HCT116 (cell line): Measurements from ENCODE around the gene ANKDD1A. TPM values are rescaled to one million over a fixed set of nuclear protein-coding genes. Genes with fewer than 3 reads are reported as not detected.

ENCODE experiments used
- ATAC-seq: fragments of 200-7000 bp; cut with Tn5 transposase; 2 replicates; pipeline ENCODE4 v1.9.1; 2020; ENCODE audit warnings: mild to moderate bottlenecking, moderate library complexity
- BruUV-seq: library from RNA; stranded (reverse); fragments of 400-500 nt; replicated peaks from 2 replicates; lab custom pipeline; 2021; lab: Mats Ljungman, UMichigan
- CTCF ChIA-PET: fragments of 300-600 bp; sonication (Branson Sonifier 250); formaldehyde crosslinking; loops from one replicate; lab custom pipeline; 2021; ENCODE audit warnings: antibody characterized with exemption; lab: Charles Lee
- POLR2A ChIA-PET: fragments of 300-600, 350-600 bp; sonication (Branson Sonifier 250); formaldehyde crosslinking; loops from one replicate; lab custom pipeline; 2021; ENCODE audit warnings: antibody characterized with exemption; lab: Charles Lee
- RAD21 ChIA-PET, 2 experiments: fragments of 300-600 bp; sonication (Branson Sonifier 250); formaldehyde crosslinking; loops; one replicate each; lab custom pipeline; 2023; ENCODE audit warnings: low total read pairs in 2 of 2; ENCODE audit not compliant: uncharacterized antibody in 2 of 2, unreplicated experiment in 2 of 2, low non-redundant PET in 1 of 2; lab: Charles Lee
- DNase-seq: peaks from one replicate; pipeline ENCODE4 v3.0.0-alpha.2; 2010; ENCODE audit warnings: low read depth, low spot score
- H2AFZ ChIP-seq: fragments of 200-600 bp; shearing (Covaris generic), sonication (generic); 2 replicates; pipeline ENCODE4 v1.6.1; 2017; ENCODE audit warnings: low read depth, mixed run types, mixed read lengths, antibody characterized with exemption, low read length; ENCODE audit not compliant: poor library complexity, severe bottlenecking
- H3K27ac ChIP-seq: 2 replicates; pipeline ENCODE4 v1.5.1; 2012; ENCODE audit warnings: low read depth, low read length
- H3K27me3 ChIP-seq: fragments of 200-600 bp; sonication (generic); 2 replicates; pipeline ENCODE4 v1.6.1; 2016; ENCODE audit warnings: mixed run types, low read length, mixed read lengths; ENCODE audit not compliant: insufficient read depth
- H3K36me3 ChIP-seq, 2 experiments: fragments of 200-500 bp in 1 of 2; fragments of 200-600 bp in 1 of 2; sonication (Bioruptor generic) in 1 of 2; sonication (generic) in 1 of 2; 2 replicates each; pipeline versions ENCODE4 v1.5.1 to v1.6.1; 2014 to 2016; ENCODE audit warnings: low read length in 2 of 2, inconsistent platforms in 1 of 2, mixed read lengths in 1 of 2, mixed run types in 1 of 2; ENCODE audit not compliant: insufficient read depth in 2 of 2, control insufficient read depth in 1 of 2
- H3K4me1 ChIP-seq, 2 experiments: fragments of 200-600 bp in 1 of 2; sonication (generic) in 1 of 2; 2 replicates each; pipeline versions ENCODE4 v1.5.1 to v1.6.1; 2012 to 2017; ENCODE audit warnings: low read length in 2 of 2, inconsistent platforms in 1 of 2, mild to moderate bottlenecking in 1 of 2, mixed read lengths in 1 of 2, mixed run types in 1 of 2, moderate library complexity in 1 of 2; ENCODE audit not compliant: insufficient read depth in 2 of 2, control insufficient read depth in 1 of 2
- H3K4me2 ChIP-seq: fragments of 200-600 bp; sonication (generic); 2 replicates; pipeline ENCODE4 v1.6.1; 2017; ENCODE audit warnings: mixed run types, low read length, mixed read lengths
- H3K4me3 ChIP-seq, 2 experiments: fragments of 200-600 bp in 1 of 2; sonication (generic) in 1 of 2; replicated peaks in 1 of 2; 2 replicates each; pipeline ENCODE4 v1.5.1; 2011 to 2016; ENCODE audit warnings: low read length in 2 of 2, control low read depth in 1 of 2, low read depth in 1 of 2, mild to moderate bottlenecking in 1 of 2, mixed read lengths in 1 of 2, mixed run types in 1 of 2
- H3K79me2 ChIP-seq: fragments of 200-600 bp; sonication (generic); 2 replicates; pipeline ENCODE4 v1.6.1; 2017; ENCODE audit warnings: mild to moderate bottlenecking, mixed run types, low read length, moderate library complexity, mixed read lengths; ENCODE audit not compliant: insufficient read depth
- H3K9ac ChIP-seq: fragments of 200-600 bp; sonication (generic); 2 replicates; pipeline ENCODE4 v1.6.1; 2016; ENCODE audit warnings: low read length, mixed read lengths
- H3K9me2 ChIP-seq: fragments of 200-600 bp; sonication (generic), shearing (Covaris generic); 2 replicates; pipeline ENCODE4 v1.6.1; 2017; ENCODE audit warnings: mixed run types, mild to moderate bottlenecking, moderate library complexity; ENCODE audit not compliant: insufficient read depth
- H3K9me3 ChIP-seq, 2 experiments: fragments of 200-500 bp in 1 of 2; fragments of 200-600 bp in 1 of 2; sonication (Bioruptor generic) in 1 of 2; sonication (generic) in 1 of 2; 2 replicates each; pipeline ENCODE4 v1.6.1; 2014 to 2017; ENCODE audit warnings: low read length in 2 of 2, mixed read lengths in 2 of 2, inconsistent platforms in 1 of 2, low read depth in 1 of 2, mild to moderate bottlenecking in 1 of 2, mixed run types in 1 of 2, moderate library complexity in 1 of 2; ENCODE audit not compliant: control insufficient read depth in 1 of 2, insufficient read depth in 1 of 2
- H4K20me1 ChIP-seq: fragments of 200-600 bp; sonication (generic), shearing (Covaris generic); 2 replicates; pipeline ENCODE4 v1.6.1; 2017; ENCODE audit warnings: mixed run types, mild to moderate bottlenecking, moderate library complexity; ENCODE audit not compliant: insufficient read depth
- CEBPB ChIP-seq: IDR thresholded peaks from 2 replicates; pipeline ENCODE4 v1.6.1; 2012; ENCODE audit warnings: low read depth
- EGR1 ChIP-seq: IDR thresholded peaks from 2 replicates; pipeline ENCODE4 v1.6.1; 2012; ENCODE audit warnings: low read depth
- ELF1 ChIP-seq: IDR thresholded peaks from 2 replicates; pipeline ENCODE4 v1.6.1; 2012; ENCODE audit warnings: low read depth, borderline replicate concordance
- SP1 ChIP-seq: IDR thresholded peaks from 2 replicates; pipeline ENCODE4 v1.6.1; 2012; ENCODE audit warnings: low read depth
- SRF ChIP-seq: IDR thresholded peaks from 2 replicates; pipeline ENCODE4 v1.6.1; 2012; ENCODE audit warnings: low read depth
- ZFX ChIP-seq: fragments of 450-650 bp; IDR thresholded peaks from 2 replicates; pipeline ENCODE4 v1.6.1; 2017
- intact Hi-C: fragments of 100-400 bp; cut with micrococcal nuclease; formaldehyde crosslinking; loops from 2 replicates; pipeline ENCODE4 v1.10.0; 2022
- total RNA-seq: library from RNA; stranded (reverse); gene quantifications from one replicate; pipeline ENCODE4 v1.2.1, GENCODE V29; 2021; ENCODE audit not compliant: unreplicated experiment
- TF ChIP-seq, protein P1 (sequence below): IDR thresholded peaks from 2 replicates; pipeline ENCODE4 v1.6.1; 2012

ANKDD1A gene
- total RNA-seq, 1 experiment from 2014 or later, result 8.1 TPM

DNA sequence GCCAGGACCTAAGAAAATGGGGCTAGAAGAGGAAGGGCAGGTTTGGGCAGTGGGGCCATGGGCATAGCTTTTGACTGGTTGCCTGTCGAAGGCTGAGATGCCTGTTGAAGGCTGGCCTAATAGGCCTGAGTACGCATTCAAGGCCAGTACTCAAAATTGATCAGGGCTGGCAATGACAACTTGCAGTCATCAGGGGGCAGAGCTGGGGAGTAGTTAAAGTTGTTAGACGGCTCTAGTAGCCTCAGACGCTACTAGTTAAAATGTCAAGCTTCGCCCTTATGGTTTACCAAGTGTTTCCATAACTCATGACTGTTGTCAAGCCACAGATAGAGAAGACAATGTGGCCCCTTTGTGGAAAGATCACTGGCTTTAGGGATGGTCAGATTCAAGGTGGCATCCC, 49.3 kb downstream of the ANKDD1A start:
- intact Hi-C loops, result no loop called here
- no peaks in the 10 kb centered on the region for H3K9me2 ChIP-seq
- no peak overlapping the region for H3K4me2 ChIP-seq
- no peaks in the 10 kb centered on the region for H3K27me3 ChIP-seq
- DNase-seq, result no peak
- no TSS peak for BruUV-seq
- no peak overlapping the region for H3K4me3 ChIP-seq
- no peaks in the 10 kb centered on the region for H3K79me2 ChIP-seq
- H3K9ac ChIP-seq, result no peak overlapping the region
- no peaks in the 10 kb centered on the region for H3K9me3 ChIP-seq
- H4K20me1 ChIP-seq, result no peaks in the 10 kb centered on the region
- H2AFZ ChIP-seq, result no peak overlapping the region
- no peaks in the 10 kb centered on the region for H3K4me1 ChIP-seq
- RAD21 ChIA-PET, result no interaction called here
- 0 out of 2 replicates have a peak, but pooled peaks have one; percentile 44 for ATAC-seq
- H3K27ac ChIP-seq, result no peak overlapping the region
- H3K36me3 ChIP-seq, result peaks cover 29 to 59% of the 10 kb centered on the region in 2 experiments
- CTCF ChIA-PET, result no interaction called here
- TF ChIP-seq ZFX, result no peak
- TF ChIP-seq, protein P1, sequence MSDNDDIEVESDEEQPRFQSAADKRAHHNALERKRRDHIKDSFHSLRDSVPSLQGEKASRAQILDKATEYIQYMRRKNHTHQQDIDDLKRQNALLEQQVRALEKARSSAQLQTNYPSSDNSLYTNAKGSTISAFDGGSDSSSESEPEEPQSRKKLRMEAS, result no peak
- no peak for TF ChIP-seq SP1
- TF ChIP-seq SRF, result no peak
- no peak for TF ChIP-seq CEBPB
- no peak for TF ChIP-seq ELF1
- POLR2A ChIA-PET, result no interaction called here

- ChIA-PET CTCF (no interaction called here), RAD21 (no interaction called here), POLR2A (no interaction called here)
- Histone ChIP-seq H3K4me2 (no peak overlapping the region), H4K20me1 (no peaks in the 10 kb centered on the region), H3K9me2 (no peaks in the 10 kb centered on the region), H3K27ac (no peak overlapping the region), H3K79me2 (no peaks in the 10 kb centered on the region), H3K4me1 (no peaks in the 10 kb centered on the region), H3K9me3 (no peaks in the 10 kb centered on the region), H2AFZ (no peak overlapping the region), H3K36me3 (peaks cover 21 to 31% of the 10 kb centered on the region in 2 experiments), H3K9ac (no peak overlapping the region), H3K27me3 (no peaks in the 10 kb centered on the region), H3K4me3 (no peak overlapping the region)
- BruUV-seq, result no TSS peak
- ATAC-seq, result no peak
- DNase-seq, result no peak
- no peak for TF ChIP-seq EGR1
- intact Hi-C loops, result no loop called here
Measured at GRCh38 chr15:64969401-64969800, 57.7 kb downstream of the ANKDD1A start.
